HepG2 (cell line): ENCODE measurements around the gene KLHDC2. TPM values are rescaled to one million over a fixed set of nuclear protein-coding genes. Genes with fewer than 3 reads are reported as not detected.
A peak's percentile ranks its signal among the peaks of the same experiment; 100 is the strongest.

Source experiments
- CREB1 ChIP-seq, 2 experiments: fragments of 450-650 bp in 1 of 2; IDR thresholded peaks; 2 replicates each; pipeline ENCODE4 v1.6.1; 2016 to 2017; ENCODE audit warnings: control low read depth in 1 of 2, mild to moderate bottlenecking in 1 of 2, missing compliant biosample characterization in 1 of 2, missing genetic modification characterization in 1 of 2
- FLYWCH1 ChIP-seq: sonication (generic); formaldehyde crosslinking; IDR thresholded peaks from 2 replicates; pipeline ENCODE4 v1.8.1; 2023; ENCODE audit warnings: mild to moderate bottlenecking, missing genetic modification reagents
- FOSL2 ChIP-seq: sonication (generic); formaldehyde crosslinking; IDR thresholded peaks from 2 replicates; pipeline ENCODE4 v1.4.0; 2020; ENCODE audit warnings: missing genetic modification reagents
- HIVEP1 ChIP-seq: sonication (generic); formaldehyde crosslinking; IDR thresholded peaks from 2 replicates; pipeline ENCODE4 v1.4.0; 2020; ENCODE audit warnings: mild to moderate bottlenecking, missing genetic modification reagents
- KAT7 ChIP-seq: IDR thresholded peaks from 2 replicates; pipeline ENCODE4 v1.6.1; 2018; ENCODE audit warnings: borderline replicate concordance, missing compliant biosample characterization
- MBNL3 ChIP-seq: fragments of 250-450 bp; sonication (Bioruptor Pico); conservative IDR thresholded peaks from 2 replicates; pipeline ENCODE4 v1.8.0; 2022; ENCODE audit warnings: mild to moderate bottlenecking, inconsistent platforms
- MNT ChIP-seq: fragments of 450-650 bp; IDR thresholded peaks from 2 replicates; pipeline ENCODE4 v1.6.1; 2016
- POLR2A ChIP-seq, 2 experiments: IDR thresholded peaks; 2 replicates each; pipeline ENCODE4 v1.6.1; 2011; ENCODE audit warnings: low read depth in 2 of 2, low read length in 2 of 2, mild to moderate bottlenecking in 1 of 2, moderate library complexity in 1 of 2; ENCODE audit not compliant: insufficient read depth in 1 of 2
- PRDM4 ChIP-seq: sonication (generic); formaldehyde crosslinking; IDR thresholded peaks from 2 replicates; pipeline ENCODE4 v1.9.0; 2021; ENCODE audit warnings: missing genetic modification reagents, borderline replicate concordance
- SP4 ChIP-seq: sonication (generic); formaldehyde crosslinking; IDR thresholded peaks from 2 replicates; pipeline ENCODE4 v1.8.1; 2023; ENCODE audit warnings: mild to moderate bottlenecking, missing genetic modification reagents
- SSRP1 ChIP-seq: IDR thresholded peaks from 2 replicates; pipeline ENCODE4 v1.6.1; 2016; ENCODE audit warnings: control low read depth
- ZNF292 ChIP-seq: sonication (generic); formaldehyde crosslinking; IDR thresholded peaks from 2 replicates; pipeline ENCODE4 v1.8.1; 2022; ENCODE audit warnings: mild to moderate bottlenecking, low read depth, missing genetic modification reagents, borderline replicate concordance
- ZNF430 ChIP-seq: sonication (generic); formaldehyde crosslinking; IDR thresholded peaks from 2 replicates; pipeline ENCODE4 v1.9.0; 2021; ENCODE audit warnings: mild to moderate bottlenecking, missing genetic modification reagents
- ZNF569 ChIP-seq: sonication (generic); formaldehyde crosslinking; IDR thresholded peaks from 2 replicates; pipeline ENCODE4 v1.5.0; 2020; ENCODE audit warnings: mild to moderate bottlenecking, missing genetic modification reagents, moderate library complexity, borderline replicate concordance
- ZNF720 ChIP-seq: sonication (generic); formaldehyde crosslinking; IDR thresholded peaks from 2 replicates; pipeline ENCODE4 v1.4.0; 2020; ENCODE audit warnings: missing genetic modification reagents
- ZNF761 ChIP-seq: sonication (generic); formaldehyde crosslinking; conservative IDR thresholded peaks from 2 replicates; pipeline ENCODE4 v1.4.0; 2020; ENCODE audit warnings: mild to moderate bottlenecking, missing genetic modification reagents
- ZNF776 ChIP-seq: sonication (generic); formaldehyde crosslinking; IDR thresholded peaks from 2 replicates; pipeline ENCODE4 v1.4.0; 2020; ENCODE audit warnings: mild to moderate bottlenecking, missing genetic modification reagents
- ZNF83 ChIP-seq: sonication (generic); formaldehyde crosslinking; IDR thresholded peaks from 2 replicates; pipeline ENCODE4 v1.4.0; 2020; ENCODE audit warnings: missing genetic modification reagents, mild to moderate bottlenecking, borderline replicate concordance
- polyA plus RNA-seq, 8 experiments: library from polyadenylated mRNA; depleted of rRNA in 3 of 8; stranded (reverse) in 7 of 8; unstranded in 1 of 8; fragments of >200 nt; fragmentation: Illumina TruSeq in 4 of 8; extraction: Trizol in 4 of 8; gene quantifications; 2 replicates each; pipeline versions ENCODE4 v1.2.1 to v1.2.3, GENCODE V29; 2011 to 2016; ENCODE audit warnings: low read depth in 4 of 8, missing spikeins in 1 of 8, mixed read lengths in 1 of 8; ENCODE audit not compliant: insufficient read depth in 1 of 8
- total RNA-seq, 5 experiments: library from RNA; depleted of rRNA; stranded (reverse); fragments of >200 nt; fragmentation: Illumina TruSeq; extraction: Trizol; gene quantifications; 2 replicates each; pipeline ENCODE4 v1.2.3, GENCODE V29; 2016; ENCODE audit warnings: low read depth in 1 of 5
- TF ChIP-seq, protein P1 (sequence below): sonication (generic); formaldehyde crosslinking; IDR thresholded peaks from 2 replicates; pipeline ENCODE4 v1.9.0; 2021; ENCODE audit warnings: missing genetic modification reagents, mild to moderate bottlenecking, borderline replicate concordance
- TF ChIP-seq, protein P2 (sequence below): sonication (generic); formaldehyde crosslinking; IDR thresholded peaks from 2 replicates; pipeline ENCODE4 v1.9.0; 2022; ENCODE audit warnings: low read depth, missing genetic modification reagents
- TF ChIP-seq, protein P3 (sequence below): sonication (generic); formaldehyde crosslinking; IDR thresholded peaks from 2 replicates; pipeline ENCODE4 v1.4.0; 2020; ENCODE audit warnings: missing genetic modification reagents, mild to moderate bottlenecking, borderline replicate concordance

The KLHDC2 gene
- total and polyA plus RNA-seq, 2 of the 13 experiments (the other 11 are each of a cell fraction or from before 2014, with no cell fraction given), result 95.5 to 170 TPM

GRCh38 chr14:49770212-49770817 is 2.4 kb downstream of the KLHDC2 start (continued):
- TF ChIP-seq, protein P1, sequence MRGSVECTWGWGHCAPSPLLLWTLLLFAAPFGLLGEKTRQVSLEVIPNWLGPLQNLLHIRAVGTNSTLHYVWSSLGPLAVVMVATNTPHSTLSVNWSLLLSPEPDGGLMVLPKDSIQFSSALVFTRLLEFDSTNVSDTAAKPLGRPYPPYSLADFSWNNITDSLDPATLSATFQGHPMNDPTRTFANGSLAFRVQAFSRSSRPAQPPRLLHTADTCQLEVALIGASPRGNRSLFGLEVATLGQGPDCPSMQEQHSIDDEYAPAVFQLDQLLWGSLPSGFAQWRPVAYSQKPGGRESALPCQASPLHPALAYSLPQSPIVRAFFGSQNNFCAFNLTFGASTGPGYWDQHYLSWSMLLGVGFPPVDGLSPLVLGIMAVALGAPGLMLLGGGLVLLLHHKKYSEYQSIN (CRISPR knock-in tag), result no peak
- TF ChIP-seq ZNF292 (CRISPR knock-in tag), result no peak
- peak; percentile 78 for TF ChIP-seq KAT7 (CRISPR knock-in tag)
- TF ChIP-seq ZNF83 (CRISPR knock-in tag), result no peak
- no peak for TF ChIP-seq MBNL3 (CRISPR knock-in tag)
- 0 out of 2 replicates have a peak, but pooled peaks have one; percentile 58 for TF ChIP-seq ZNF430 (CRISPR knock-in tag)
- 0 out of 2 replicates have a peak, but pooled peaks have one; percentile 64 for TF ChIP-seq PRDM4 (CRISPR knock-in tag)
- TF ChIP-seq POLR2A (IDR thresholded peaks at IDR 0.05; ENCODE audit: insufficient read depth in 1 of 2, low read depth in 2 of 2, low read length in 2 of 2), result peak; percentile 86 to 94
- TF ChIP-seq ZNF720 (CRISPR knock-in tag), result no peak
- TF ChIP-seq MNT, result no peak
- peak; percentile 62 for TF ChIP-seq FOSL2
- TF ChIP-seq ZNF569, result no peak
- TF ChIP-seq SSRP1, result no peak
- TF ChIP-seq FLYWCH1 (CRISPR knock-in tag), result no peak
- TF ChIP-seq CREB1 (IDR thresholded peaks at IDR 0.05), result no peak
- TF ChIP-seq CREB1 (CRISPR knock-in tag; IDR thresholded peaks at IDR 0.05), result peak; percentile 67
- TF ChIP-seq SP4 (CRISPR knock-in tag), result no peak
- 0 out of 2 replicates have a peak, but pooled peaks have one; percentile 22 for TF ChIP-seq ZNF761 (CRISPR knock-in tag)
- TF ChIP-seq ZNF776, result no peak
- TF ChIP-seq HIVEP1 (CRISPR knock-in tag), result no peak
- TF ChIP-seq, protein P2, sequence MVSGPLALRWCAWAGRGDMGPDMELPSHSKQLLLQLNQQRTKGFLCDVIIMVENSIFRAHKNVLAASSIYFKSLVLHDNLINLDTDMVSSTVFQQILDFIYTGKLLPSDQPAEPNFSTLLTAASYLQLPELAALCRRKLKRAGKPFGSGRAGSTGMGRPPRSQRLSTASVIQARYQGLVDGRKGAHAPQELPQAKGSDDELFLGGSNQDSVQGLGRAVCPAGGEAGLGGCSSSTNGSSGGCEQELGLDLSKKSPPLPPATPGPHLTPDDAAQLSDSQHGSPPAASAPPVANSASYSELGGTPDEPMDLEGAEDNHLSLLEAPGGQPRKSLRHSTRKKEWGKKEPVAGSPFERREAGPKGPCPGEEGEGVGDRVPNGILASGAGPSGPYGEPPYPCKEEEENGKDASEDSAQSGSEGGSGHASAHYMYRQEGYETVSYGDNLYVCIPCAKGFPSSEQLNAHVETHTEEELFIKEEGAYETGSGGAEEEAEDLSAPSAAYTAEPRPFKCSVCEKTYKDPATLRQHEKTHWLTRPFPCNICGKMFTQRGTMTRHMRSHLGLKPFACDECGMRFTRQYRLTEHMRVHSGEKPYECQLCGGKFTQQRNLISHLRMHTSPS, result 0 out of 2 replicates have a peak, but pooled peaks have one; percentile 31
- TF ChIP-seq, protein P3, sequence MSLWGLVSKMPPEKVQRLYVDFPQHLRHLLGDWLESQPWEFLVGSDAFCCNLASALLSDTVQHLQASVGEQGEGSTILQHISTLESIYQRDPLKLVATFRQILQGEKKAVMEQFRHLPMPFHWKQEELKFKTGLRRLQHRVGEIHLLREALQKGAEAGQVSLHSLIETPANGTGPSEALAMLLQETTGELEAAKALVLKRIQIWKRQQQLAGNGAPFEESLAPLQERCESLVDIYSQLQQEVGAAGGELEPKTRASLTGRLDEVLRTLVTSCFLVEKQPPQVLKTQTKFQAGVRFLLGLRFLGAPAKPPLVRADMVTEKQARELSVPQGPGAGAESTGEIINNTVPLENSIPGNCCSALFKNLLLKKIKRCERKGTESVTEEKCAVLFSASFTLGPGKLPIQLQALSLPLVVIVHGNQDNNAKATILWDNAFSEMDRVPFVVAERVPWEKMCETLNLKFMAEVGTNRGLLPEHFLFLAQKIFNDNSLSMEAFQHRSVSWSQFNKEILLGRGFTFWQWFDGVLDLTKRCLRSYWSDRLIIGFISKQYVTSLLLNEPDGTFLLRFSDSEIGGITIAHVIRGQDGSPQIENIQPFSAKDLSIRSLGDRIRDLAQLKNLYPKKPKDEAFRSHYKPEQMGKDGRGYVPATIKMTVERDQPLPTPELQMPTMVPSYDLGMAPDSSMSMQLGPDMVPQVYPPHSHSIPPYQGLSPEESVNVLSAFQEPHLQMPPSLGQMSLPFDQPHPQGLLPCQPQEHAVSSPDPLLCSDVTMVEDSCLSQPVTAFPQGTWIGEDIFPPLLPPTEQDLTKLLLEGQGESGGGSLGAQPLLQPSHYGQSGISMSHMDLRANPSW, result no peak
